ENCODE measurements around the gene RGS7.

DNA sequence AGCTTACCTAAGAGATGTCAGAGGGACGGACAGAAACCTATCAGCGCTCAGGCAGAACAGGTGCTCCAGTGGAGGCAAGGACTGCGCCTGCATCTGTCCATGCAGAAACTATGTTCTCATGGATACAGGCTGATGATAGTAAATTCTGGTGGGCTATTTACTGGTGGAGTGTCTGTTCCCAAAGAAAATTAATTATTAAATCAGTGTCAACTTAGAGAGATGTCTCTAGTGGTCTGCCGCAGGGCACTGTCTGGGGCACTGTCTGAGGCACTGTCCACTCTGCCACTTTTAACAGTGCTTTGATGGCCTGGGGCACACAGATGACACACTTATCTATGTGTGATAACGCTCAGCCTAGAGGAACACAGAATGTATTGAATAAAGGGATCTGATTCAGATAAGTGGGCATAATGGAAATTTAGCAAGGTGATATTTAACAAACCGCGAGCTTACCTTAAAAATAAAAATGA lies 148.1 kb downstream of the RGS7 start:
- no peak for TF ChIP-seq CTCF (conservative IDR thresholded peaks at IDR 0.05; ENCODE audit: low read depth, low read length)
- TF ChIP-seq POLR2A (IDR thresholded peaks at IDR 0.05; ENCODE audit: low read depth, low read length): no peak
- TF ChIP-seq MAFK (IDR thresholded peaks at IDR 0.05; ENCODE audit: low read depth, low read length): no peak
- no peak for TF ChIP-seq MAZ (IDR thresholded peaks at IDR 0.05; ENCODE audit: borderline replicate concordance, low read depth, low read length)
- no peak for TF ChIP-seq SMC3 (IDR thresholded peaks at IDR 0.05; ENCODE audit: low read depth, low read length)
- TF ChIP-seq RFX5 (IDR thresholded peaks at IDR 0.05; ENCODE audit: low read depth, low read length): no peak
- no peak for TF ChIP-seq RAD21 (IDR thresholded peaks at IDR 0.05; ENCODE audit: low read length)
- no peak for TF ChIP-seq BHLHE40 (IDR thresholded peaks at IDR 0.05; ENCODE audit: low read depth, low read length)
- TF ChIP-seq ELK1 (IDR thresholded peaks at IDR 0.05; ENCODE audit: borderline replicate concordance, low read depth, low read length): no peak
- no peak for TF ChIP-seq CHD1 (IDR thresholded peaks at IDR 0.05; ENCODE audit: low read depth, low read length)
- TF ChIP-seq MXI1 (IDR thresholded peaks at IDR 0.05; ENCODE audit: borderline replicate concordance, low read depth, low read length): no peak
- TF ChIP-seq RCOR1 (IDR thresholded peaks at IDR 0.05; ENCODE audit: insufficient replicate concordance, low read length): no peak
- TF ChIP-seq FOS (IDR thresholded peaks at IDR 0.05; ENCODE audit: low read depth, low read length): no peak
- TF ChIP-seq CEBPB (IDR thresholded peaks at IDR 0.05; ENCODE audit: low read depth, low read length): no peak

Data from IMR-90 (cell line).